Esophagus mucosa (tissue), 1 donor: ENCODE results near the gene NINJ1. TPM values are rescaled to one million over a fixed set of nuclear protein-coding genes. Genes with fewer than 3 reads are reported as not detected.

ENCODE experiments used
- ATAC-seq: fragments of 200-7000 bp; cut with Tn5 transposase; one replicate; pipeline ENCODE4 v1.9.1; 2020
- total RNA-seq: library from RNA; stranded (reverse); gene quantifications from one replicate; pipeline ENCODE4 v1.2.4, GENCODE V29; 2023
- donor health status: DM: yes; HTN: yes; CAD: no.

NINJ1 gene
- total RNA-seq, 1 donor from 2014 or later: 16.9 TPM

GRCh38 chr9:93132287-93132927, 1.6 kb downstream of the NINJ1 start:
- no peak for ATAC-seq

DNA sequence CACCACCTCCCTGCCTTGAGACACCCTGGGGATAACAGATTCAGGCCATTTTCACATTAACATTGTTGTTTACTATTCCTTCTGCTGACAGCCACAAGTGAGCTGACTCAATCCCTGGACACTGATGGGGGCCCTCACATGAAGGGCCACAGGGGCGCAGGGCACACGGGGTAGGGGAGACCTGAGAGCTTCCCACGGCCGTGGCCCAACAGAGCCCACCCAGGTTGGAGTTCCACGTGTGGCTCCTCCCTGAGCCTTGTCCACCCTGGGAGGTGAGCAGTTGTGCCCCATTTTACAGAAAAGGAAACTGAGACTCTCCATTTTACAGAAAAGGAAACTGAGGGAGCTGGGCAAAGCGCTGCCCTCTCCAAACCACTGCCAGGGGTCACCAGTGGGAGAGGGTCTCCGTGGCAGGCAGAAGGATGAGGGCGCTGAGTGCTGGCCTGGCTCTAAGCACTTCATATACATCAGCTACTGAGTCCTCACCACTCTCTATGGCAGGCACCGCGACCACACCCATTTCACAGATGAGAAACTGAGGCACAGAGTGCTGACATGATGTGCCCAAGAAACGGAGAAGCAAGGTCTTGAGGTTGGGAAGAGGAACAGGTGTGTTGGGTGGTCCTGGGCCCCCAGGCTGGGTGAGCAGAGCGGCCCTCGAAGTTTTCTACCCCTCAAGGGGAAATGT, 2.3 kb downstream of the NINJ1 start:
- ATAC-seq: no peak

GRCh38 chr9:93130861-93131481, 3.1 kb downstream of the NINJ1 start:
- no peak for ATAC-seq

GRCh38 chr9:93129691-93130500, 4.2 kb downstream of the NINJ1 start:
- no peak for ATAC-seq

GRCh38 chr9:93129286-93129685, 4.8 kb downstream of the NINJ1 start:
- no peak for ATAC-seq

- ATAC-seq: no peak
These were observed 5.3 kb downstream of the NINJ1 start for GRCh38 chr9:93128715-93129224.

DNA sequence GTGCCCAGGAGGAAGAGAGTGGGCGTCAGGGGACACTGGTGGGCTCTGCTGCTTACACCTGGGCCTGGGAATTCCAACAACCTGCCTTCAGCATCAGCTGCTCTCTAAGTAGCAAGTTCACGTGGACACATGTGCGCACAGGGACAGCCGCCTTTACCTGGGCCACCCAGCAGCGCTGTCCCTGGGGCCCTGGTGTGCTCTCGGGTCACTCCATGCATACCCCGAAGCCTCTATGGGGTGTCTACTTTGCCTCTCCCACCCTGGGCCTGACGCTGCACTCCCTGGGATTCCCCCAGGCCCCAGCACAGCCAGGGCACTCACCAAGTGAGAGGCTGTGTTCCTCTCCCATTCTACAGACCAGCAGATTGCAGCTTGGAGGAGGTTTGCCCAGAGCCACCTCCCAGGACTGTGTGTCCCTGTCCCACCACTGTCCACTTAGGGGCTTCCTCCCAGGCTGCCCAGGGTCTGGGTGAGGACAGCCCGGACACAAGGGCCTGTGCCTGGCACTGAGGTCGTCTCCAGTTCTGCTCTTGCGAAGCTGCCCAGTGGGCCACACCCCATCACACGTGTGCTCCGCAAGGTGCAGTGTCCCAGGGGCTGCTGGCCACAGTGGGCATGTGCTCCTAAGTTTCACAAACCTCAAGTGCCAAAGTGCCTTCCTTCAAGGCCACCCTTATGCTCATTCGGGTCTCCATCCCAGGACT, 5.9 kb downstream of the NINJ1 start:
- ATAC-seq: no peak

DNA sequence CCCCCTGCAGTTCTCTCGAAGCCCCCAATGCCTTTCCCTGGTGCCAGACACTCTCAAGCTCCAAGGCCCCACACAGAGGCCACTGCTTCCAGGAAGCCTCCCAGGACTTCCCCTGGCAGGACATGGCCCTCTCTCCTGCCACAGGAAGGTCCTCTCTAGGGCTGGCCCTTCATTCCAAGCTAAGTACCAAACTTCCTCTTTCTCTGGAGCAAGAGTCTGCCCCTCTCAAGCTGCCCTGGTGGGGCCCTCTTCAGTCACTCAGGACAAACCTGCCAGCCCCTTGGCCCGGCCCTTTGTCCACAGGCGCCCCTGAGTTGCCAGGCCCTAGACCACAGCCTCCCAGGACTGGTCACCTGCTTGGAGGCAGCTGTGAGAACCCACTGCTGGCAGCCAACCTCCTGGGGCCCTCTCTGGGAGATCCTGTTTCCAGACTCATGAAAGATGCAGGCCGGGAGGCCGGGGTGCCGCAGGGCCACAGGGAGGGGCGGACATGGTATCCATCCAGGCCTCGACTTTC, 6.6 kb downstream of the NINJ1 start:
- no peak for ATAC-seq

DNA sequence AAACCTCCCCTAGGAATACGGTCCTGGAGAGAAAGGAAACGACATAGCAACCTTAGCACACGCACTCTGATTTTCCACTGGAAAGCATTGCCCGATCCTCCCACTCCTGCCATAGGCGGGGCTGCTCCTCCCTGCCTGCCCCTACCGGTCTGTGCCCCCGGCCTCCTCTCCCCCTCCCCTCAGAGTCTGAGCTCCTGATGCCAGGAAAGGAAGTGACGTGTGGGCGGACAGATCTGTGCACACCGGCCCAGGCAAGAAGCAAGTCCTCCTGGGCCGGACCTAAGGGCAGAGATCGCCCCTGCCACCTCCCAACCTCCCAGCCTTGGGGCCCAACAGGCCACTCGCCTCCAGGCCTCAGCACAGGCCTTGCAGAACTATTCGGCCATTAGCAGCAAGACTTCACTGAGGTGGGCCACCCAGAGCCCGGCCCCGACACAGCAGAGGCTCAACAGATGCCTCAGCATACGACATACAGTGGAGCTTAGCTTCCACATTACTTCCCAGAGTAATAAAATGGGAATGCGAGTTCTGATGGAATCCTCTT, 7.2 kb downstream of the NINJ1 start:
- ATAC-seq: peak; percentile 32

DNA sequence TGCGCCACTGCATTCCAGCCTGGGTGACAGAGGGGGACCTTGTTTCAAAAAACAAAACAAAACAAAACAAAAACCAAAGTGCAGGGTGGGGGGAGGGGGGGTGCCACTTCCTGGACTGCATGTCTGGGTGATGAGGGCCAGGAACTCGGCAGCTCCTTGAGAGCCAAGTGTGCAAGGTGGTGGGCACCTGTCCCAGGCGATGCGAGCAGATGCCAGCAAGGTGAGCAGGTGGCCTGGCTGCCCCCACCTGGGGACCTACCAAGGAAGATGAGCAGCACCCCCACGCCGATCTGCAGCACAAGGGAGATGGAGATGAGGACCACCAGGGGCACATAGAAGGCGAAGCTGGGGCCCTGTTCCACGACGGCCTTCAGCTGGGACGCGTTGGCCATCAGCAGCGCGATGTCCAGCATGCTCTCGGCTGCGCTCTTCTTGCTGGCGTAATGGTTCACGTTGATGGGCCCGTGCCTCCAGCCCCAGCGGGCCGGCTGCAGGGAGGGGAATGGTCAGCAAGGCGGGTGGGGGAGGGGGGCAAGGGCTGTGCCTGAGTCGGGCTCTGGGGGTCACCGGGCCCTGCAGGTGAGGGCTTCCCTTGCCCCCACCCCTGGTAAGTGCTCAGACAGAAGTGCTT, 7.8 kb downstream of the NINJ1 start:
- no peak for ATAC-seq

DNA sequence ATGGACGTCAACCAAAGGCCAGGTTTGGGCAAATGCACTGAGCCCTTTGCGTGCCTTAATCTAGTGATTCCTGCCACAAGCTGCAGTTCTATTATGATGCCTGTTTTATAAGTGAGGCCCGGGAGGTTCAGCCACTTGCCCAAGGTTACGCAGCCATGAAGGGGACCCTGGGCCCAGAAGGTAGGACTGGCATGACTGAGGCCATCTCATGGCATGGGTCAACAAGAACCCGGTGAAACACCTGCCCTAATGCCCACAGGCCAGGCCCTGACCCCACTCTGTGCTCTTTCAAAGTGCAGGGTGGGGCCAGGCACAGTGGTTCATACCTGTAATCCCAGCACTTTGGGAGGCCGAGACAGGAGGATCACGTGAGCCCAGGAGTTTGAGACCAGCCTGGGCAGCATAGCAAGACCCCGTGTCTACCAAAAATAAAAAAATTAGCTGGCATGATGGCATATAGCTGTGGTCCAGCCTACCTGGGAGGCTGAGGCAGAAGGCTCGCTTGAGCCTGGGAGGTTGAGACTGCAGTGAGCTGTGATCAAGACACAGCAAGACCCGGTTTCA, 8.6 kb downstream of the NINJ1 start:
- ATAC-seq: no peak

- no peak for ATAC-seq
These were observed 9.3 kb downstream of the NINJ1 start for GRCh38 chr9:93124793-93125192.

GRCh38 chr9:93123561-93124283, 10.3 kb downstream of the NINJ1 start:
- ATAC-seq: no peak

- no peak for ATAC-seq
These were observed 11.3 kb downstream of the NINJ1 start for GRCh38 chr9:93122721-93123221.

DNA sequence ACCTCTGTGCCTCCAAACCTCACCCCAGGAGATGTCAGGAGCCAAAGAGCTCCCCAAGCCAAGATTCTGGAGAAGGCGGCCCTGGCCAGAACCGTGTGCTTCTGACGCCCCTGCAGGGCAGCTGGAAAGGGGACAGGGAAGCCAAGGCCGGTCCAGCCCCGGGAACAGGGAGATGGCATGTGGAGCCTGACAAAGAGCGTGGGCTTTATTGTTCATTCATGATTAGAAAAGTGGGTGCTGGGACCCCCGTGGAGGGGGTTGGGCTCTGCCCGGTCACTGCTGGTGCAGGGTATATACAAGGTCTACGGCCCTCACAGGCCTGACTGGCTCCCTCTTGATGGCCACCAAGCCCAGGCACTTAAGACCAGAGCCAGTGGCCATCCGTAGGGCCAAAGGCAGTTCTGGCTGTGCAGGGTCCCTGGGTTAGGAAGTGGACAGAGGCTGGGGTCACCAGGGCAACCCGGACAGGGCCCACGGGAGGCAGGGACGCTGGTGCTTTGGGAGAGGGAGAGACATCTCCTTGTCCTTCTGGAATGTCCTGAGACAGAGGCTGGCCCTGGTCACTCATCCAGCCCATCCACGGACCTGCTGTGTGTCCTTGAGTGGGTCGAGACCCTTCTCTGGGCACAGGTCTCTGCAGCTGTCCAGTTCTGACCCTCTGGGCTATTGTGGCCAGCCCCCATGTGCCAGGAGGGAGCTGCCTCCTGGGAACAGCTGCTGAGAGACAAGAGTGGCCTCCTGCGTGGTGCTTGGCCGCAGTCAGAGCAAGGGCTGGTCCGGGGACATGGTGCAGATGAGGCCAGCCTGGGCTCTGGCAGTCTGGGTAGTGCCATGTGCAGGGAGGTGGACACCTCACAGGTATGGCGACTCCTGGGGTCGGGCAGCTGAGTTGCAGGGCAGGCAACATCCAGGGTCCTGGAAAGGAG, 12.5 kb downstream of the NINJ1 start:
- no peak for ATAC-seq

- ATAC-seq: no peak
These were observed 13.2 kb downstream of the NINJ1 start for GRCh38 chr9:93120846-93121315.

DNA sequence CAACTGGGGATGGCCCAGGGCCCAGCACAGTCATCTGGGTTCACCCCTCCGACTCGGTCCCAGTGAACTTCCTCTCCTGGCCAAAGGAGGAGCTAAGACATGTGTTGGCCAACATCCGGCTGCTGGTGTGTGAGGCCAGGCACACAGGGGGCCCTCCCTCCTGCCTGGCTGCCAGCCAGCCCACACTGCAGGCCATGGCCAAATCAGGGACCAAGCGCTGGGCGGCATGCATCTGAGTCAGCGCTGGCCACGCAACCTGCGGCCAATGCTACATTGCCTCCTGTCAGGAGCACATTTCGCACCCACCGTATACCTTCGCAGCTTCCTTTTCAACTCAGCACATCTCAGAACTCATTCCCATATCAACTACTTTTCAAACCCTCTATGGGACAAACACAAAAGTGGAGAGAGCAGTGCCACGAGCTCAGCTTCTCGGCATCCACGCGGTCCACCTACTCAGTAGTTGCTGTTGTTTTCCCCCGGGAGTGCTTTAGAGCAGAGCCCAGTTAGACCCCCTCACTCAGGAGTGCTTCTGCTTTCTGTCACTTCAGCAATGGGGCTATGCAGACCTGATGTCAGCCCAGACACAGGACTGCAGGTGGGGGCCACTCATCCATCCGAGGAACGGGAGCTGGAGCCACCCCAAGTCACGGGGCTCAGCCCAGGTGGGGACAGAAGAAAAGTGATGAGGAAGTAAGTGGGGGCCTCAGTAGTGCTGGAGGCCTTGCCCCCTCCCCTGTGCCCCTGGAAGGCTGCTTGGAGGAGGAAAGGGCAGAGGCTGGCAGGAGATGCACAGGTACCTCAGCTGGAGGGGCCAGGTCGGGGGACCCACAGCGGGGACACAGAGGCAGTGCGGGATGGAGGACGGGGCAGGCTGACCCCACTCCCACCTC, 13.9 kb downstream of the NINJ1 start:
- peak; percentile 70 for ATAC-seq

GRCh38 chr9:93119703-93119952, 14.4 kb downstream of the NINJ1 start:
- no peak for ATAC-seq
